GM10248 (cell line): Measurements from ENCODE around the gene SF3B5.
"Not testable (repeated sequence)": the region's sequence is repeated elsewhere in the genome, so short reads cannot be mapped to it uniquely, and the experiment has no call there.

Source experiments
- CTCF ChIA-PET: fragments of 300-600 bp; sonication (Branson Sonifier 250); formaldehyde crosslinking; extraction: SDS; loops from one replicate; lab custom pipeline; 2021; ENCODE audit warnings: antibody characterized with exemption; lab: Yijun Ruan, JAX
- POLR2A ChIA-PET: fragments of 350-650 bp; sonication (Branson Sonifier 250); formaldehyde crosslinking; extraction: SDS; loops from one replicate; lab custom pipeline; 2020; ENCODE audit warnings: antibody characterized with exemption; lab: Yijun Ruan, JAX
- DNase-seq: peaks from one replicate; pipeline ENCODE4 v3.0.0; 2012; ENCODE audit errors: extremely low spot score
- CTCF ChIP-seq: IDR thresholded peaks from 2 replicates; pipeline ENCODE4 v1.5.1; 2012; ENCODE audit warnings: mild to moderate bottlenecking, low read depth; ENCODE audit errors: extremely low read depth, missing control alignments, control extremely low read depth

Gene SF3B5

GRCh38 chr6:144139817-144140216, 44.4 kb upstream of the SF3B5 start:
- no peak for DNase-seq
- CTCF ChIA-PET, result interaction anchor here (1.1 to 2.1 kb wide), 3 partner anchors 10 to 79 kb away, joined by 3 to 6 read pairs (median 4); no protein-coding TSS in a partner anchor
- POLR2A ChIA-PET, result no interaction called here

GRCh38 chr6:144138542-144138941, 43.2 kb upstream of the SF3B5 start:
- no peak for DNase-seq
- ChIA-PET POLR2A (no interaction called here), CTCF (interaction anchor here (0.9 to 2.1 kb wide), 5 partner anchors 8 to 80 kb away, joined by 3 to 6 read pairs (median 4); no protein-coding TSS in a partner anchor)
- no peak for TF ChIP-seq CTCF

More at GRCh38 chr6:144139817-144140216, 44.4 kb upstream of the SF3B5 start:
- TF ChIP-seq CTCF, result no peak

DNA sequence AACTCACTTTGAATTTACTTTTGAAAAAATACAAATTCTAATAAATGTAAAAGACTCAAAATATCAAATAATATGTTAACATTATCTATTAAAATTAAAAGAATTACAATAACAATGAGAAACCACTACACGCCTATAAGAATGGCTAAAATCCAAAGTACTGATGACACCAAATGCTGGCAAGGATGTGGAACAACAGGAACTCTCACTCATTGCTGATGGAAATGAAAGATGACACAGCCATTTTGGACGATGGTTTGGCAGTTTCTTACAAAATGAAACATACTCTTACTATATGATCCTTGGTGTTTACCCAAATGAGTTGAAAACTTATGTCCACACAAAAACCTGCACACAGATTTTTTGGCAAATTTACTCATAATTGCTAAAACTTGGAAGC, 39.4 kb upstream of the SF3B5 start:
- TF ChIP-seq CTCF, result no peak
- ChIA-PET CTCF (interaction anchor here (1.4 kb wide), 1 partner anchor 8 kb away, joined by 3 read pairs; no protein-coding TSS in a partner anchor), POLR2A (no interaction called here)
- no peak for DNase-seq

GRCh38 chr6:144134176-144134575, 38.8 kb upstream of the SF3B5 start:
- no peak for DNase-seq
- ChIA-PET CTCF (interaction anchor here (1.4 to 1.6 kb wide), 2 partner anchors 9 to 21 kb away, joined by 3 read pairs; no protein-coding TSS in a partner anchor), POLR2A (no interaction called here)
- no peak for TF ChIP-seq CTCF

GRCh38 chr6:144133225-144133821, 38.0 kb upstream of the SF3B5 start:
- no peak for DNase-seq
- ChIA-PET POLR2A (no interaction called here), CTCF (interaction anchor here (1.6 kb wide), 1 partner anchor 22 kb away, joined by 3 read pairs; no protein-coding TSS in a partner anchor)
- TF ChIP-seq CTCF, result no peak

- CTCF ChIA-PET, result interaction anchor here (1.3 kb wide), 1 partner anchor 12 kb away, joined by 3 read pairs; no protein-coding TSS in a partner anchor
- POLR2A ChIA-PET, DNase-seq: not testable (repeated sequence)
Measured at GRCh38 chr6:144132167-144132690, 36.9 kb upstream of the SF3B5 start.

DNA sequence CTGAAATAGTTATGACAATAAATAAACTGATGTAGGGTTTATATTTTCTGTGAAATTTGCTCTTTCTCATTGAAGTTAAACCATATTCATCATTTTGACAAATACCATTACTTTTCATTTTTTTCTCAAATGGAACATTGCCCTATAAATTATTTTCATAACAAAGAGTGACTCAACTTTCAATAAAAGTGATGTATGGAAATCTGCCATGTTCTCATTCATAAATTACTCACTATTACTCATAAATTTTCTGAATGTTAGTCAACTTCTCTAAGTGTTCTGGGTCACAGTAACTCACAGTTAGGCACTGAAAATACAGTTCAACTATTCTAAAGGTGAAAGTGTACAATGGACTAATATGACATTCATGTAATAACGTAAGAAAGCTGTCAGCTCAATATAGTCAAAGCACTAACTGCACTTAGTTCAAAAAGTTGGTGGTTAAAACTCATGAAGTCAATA, 35.9 kb upstream of the SF3B5 start:
- no peak for DNase-seq
- ChIA-PET CTCF (interaction anchor here (0.7 to 1.3 kb wide), 3 partner anchors 11 to 87 kb away, joined by 3 to 4 read pairs (median 3); no protein-coding TSS in a partner anchor), POLR2A (no interaction called here)
- no peak for TF ChIP-seq CTCF
